Neural cell (in vitro differentiated cells): ENCODE results near the gene CLNK.

Source experiments
- EP300 ChIP-seq: fragments of 450-650 bp; conservative IDR thresholded peaks from 2 replicates; pipeline ENCODE4 v1.6.1; 2014; ENCODE audit warnings: antibody characterized with exemption, mild to moderate bottlenecking, moderate library complexity; ENCODE audit not compliant: poor library complexity, severe bottlenecking
- MXI1 ChIP-seq: fragments of 450-650 bp; conservative IDR thresholded peaks from 2 replicates; pipeline ENCODE4 v1.6.1; 2014; ENCODE audit warnings: antibody characterized with exemption, mild to moderate bottlenecking; ENCODE audit not compliant: poor library complexity, severe bottlenecking
- POLR2AphosphoS5 ChIP-seq: IDR thresholded peaks from 2 replicates; pipeline ENCODE4 v1.6.1; 2012
- RAD21 ChIP-seq: fragments of 450-650 bp; conservative IDR thresholded peaks from 2 replicates; pipeline ENCODE4 v1.6.1; 2014; ENCODE audit warnings: antibody characterized with exemption, mild to moderate bottlenecking, moderate library complexity
- SMC3 ChIP-seq: fragments of 450-650 bp; conservative IDR thresholded peaks from 2 replicates; pipeline ENCODE4 v1.6.1; 2014; ENCODE audit warnings: antibody characterized with exemption, mild to moderate bottlenecking, moderate library complexity; ENCODE audit not compliant: poor library complexity
- TAF1 ChIP-seq: IDR thresholded peaks from 2 replicates; pipeline ENCODE4 v1.6.1; 2012; ENCODE audit warnings: low read depth
- TF ChIP-seq, protein P1 (sequence below): fragments of 450-650 bp; IDR thresholded peaks from 2 replicates; pipeline ENCODE4 v1.5.1; 2014; ENCODE audit warnings: antibody characterized with exemption, mild to moderate bottlenecking, moderate library complexity; ENCODE audit not compliant: poor library complexity, severe bottlenecking
- TF ChIP-seq, protein P2 (sequence below): IDR thresholded peaks from 2 replicates; pipeline ENCODE4 v1.6.1; 2012; ENCODE audit warnings: borderline replicate concordance

DNA sequence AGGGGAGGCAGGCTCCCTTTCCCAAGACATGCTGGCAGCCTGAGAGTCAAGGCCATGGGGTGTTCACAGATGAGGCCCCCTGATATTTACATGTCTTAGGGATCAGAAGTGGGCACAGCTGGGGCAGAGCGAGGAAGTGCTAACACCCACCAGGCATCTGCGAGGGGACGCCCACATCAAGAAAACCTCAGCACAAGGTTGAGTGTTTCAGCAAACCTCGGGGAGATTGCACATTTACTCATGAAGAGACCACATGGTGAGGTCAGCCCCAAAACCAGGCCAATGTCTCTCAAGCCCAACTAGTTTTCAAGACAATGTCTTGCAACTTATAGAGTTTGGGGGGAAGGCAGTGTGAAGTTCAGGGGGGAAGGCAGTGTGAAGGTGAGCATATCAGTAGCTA lies 55.2 kb downstream of the CLNK start:
- TF ChIP-seq EP300 (no peak), SMC3 (no peak), TAF1 (no peak), POLR2AphosphoS5 (no peak), MXI1 (no peak), RAD21 (no peak)
- TF ChIP-seq, protein P1, sequence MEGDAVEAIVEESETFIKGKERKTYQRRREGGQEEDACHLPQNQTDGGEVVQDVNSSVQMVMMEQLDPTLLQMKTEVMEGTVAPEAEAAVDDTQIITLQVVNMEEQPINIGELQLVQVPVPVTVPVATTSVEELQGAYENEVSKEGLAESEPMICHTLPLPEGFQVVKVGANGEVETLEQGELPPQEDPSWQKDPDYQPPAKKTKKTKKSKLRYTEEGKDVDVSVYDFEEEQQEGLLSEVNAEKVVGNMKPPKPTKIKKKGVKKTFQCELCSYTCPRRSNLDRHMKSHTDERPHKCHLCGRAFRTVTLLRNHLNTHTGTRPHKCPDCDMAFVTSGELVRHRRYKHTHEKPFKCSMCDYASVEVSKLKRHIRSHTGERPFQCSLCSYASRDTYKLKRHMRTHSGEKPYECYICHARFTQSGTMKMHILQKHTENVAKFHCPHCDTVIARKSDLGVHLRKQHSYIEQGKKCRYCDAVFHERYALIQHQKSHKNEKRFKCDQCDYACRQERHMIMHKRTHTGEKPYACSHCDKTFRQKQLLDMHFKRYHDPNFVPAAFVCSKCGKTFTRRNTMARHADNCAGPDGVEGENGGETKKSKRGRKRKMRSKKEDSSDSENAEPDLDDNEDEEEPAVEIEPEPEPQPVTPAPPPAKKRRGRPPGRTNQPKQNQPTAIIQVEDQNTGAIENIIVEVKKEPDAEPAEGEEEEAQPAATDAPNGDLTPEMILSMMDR: no peak
- TF ChIP-seq, protein P2, sequence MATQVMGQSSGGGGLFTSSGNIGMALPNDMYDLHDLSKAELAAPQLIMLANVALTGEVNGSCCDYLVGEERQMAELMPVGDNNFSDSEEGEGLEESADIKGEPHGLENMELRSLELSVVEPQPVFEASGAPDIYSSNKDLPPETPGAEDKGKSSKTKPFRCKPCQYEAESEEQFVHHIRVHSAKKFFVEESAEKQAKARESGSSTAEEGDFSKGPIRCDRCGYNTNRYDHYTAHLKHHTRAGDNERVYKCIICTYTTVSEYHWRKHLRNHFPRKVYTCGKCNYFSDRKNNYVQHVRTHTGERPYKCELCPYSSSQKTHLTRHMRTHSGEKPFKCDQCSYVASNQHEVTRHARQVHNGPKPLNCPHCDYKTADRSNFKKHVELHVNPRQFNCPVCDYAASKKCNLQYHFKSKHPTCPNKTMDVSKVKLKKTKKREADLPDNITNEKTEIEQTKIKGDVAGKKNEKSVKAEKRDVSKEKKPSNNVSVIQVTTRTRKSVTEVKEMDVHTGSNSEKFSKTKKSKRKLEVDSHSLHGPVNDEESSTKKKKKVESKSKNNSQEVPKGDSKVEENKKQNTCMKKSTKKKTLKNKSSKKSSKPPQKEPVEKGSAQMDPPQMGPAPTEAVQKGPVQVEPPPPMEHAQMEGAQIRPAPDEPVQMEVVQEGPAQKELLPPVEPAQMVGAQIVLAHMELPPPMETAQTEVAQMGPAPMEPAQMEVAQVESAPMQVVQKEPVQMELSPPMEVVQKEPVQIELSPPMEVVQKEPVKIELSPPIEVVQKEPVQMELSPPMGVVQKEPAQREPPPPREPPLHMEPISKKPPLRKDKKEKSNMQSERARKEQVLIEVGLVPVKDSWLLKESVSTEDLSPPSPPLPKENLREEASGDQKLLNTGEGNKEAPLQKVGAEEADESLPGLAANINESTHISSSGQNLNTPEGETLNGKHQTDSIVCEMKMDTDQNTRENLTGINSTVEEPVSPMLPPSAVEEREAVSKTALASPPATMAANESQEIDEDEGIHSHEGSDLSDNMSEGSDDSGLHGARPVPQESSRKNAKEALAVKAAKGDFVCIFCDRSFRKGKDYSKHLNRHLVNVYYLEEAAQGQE: no peak
